ENCODE data around the gene PEMT. TPM values are rescaled to one million over a fixed set of nuclear protein-coding genes. Genes with fewer than 3 reads are reported as not detected.
A peak's percentile ranks its signal among the peaks of the same experiment; 100 is the strongest.

The PEMT gene
- total and polyA plus RNA-seq, 9 of the 15 experiments (the other 6 are each of a cell fraction or from before 2014, with no cell fraction given) = 1.4 to 36.4 (median 13.6) TPM

DNA sequence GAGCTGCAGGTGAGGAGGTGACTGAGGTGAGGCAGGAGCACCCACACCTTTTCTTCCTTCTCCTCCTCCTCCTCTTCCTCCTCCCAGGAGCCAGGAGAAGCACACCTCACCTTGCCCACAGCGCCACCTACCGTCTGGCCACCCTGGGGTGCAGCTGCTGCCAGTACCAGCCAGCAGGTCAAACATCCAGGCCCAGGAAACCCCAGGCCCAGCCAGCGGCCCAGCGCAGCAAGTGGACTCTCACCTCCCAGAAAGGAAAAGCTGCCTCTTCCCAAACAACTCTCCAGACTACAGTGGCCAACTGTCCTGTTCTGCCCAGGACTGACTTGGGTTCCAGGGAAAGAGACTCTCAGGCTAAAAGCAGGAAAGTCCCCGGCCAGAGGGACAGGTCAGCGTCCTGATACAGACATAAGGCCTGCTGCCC lies 22.7 kb downstream of the PEMT start (continued):
- TF ChIP-seq GTF2F1 (IDR thresholded peaks at IDR 0.05; ENCODE audit: low read depth, low read length) (no peak), CTBP1 (IDR thresholded peaks at IDR 0.05; ENCODE audit: borderline replicate concordance) (peak; percentile 28; the same call in 1 of the 2 replicates), KHSRP (IDR thresholded peaks at IDR 0.05) (no peak), RAD21 (CRISPR knock-in tag; conservative IDR thresholded peaks at IDR 0.05 in 1 of 2, IDR thresholded peaks at IDR 0.05 in 1 of 2) (peak; percentile 41 to 65)
- TF ChIP-seq, protein P1, sequence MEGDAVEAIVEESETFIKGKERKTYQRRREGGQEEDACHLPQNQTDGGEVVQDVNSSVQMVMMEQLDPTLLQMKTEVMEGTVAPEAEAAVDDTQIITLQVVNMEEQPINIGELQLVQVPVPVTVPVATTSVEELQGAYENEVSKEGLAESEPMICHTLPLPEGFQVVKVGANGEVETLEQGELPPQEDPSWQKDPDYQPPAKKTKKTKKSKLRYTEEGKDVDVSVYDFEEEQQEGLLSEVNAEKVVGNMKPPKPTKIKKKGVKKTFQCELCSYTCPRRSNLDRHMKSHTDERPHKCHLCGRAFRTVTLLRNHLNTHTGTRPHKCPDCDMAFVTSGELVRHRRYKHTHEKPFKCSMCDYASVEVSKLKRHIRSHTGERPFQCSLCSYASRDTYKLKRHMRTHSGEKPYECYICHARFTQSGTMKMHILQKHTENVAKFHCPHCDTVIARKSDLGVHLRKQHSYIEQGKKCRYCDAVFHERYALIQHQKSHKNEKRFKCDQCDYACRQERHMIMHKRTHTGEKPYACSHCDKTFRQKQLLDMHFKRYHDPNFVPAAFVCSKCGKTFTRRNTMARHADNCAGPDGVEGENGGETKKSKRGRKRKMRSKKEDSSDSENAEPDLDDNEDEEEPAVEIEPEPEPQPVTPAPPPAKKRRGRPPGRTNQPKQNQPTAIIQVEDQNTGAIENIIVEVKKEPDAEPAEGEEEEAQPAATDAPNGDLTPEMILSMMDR (IDR thresholded peaks at IDR 0.05 in 2 of 3, conservative IDR thresholded peaks at IDR 0.05 in 1 of 3; ENCODE audit: insufficient read depth in 2 of 3, low read depth in 1 of 3, low read length in 3 of 3) = peak; percentile 75 to 85 (median 78)

DNA sequence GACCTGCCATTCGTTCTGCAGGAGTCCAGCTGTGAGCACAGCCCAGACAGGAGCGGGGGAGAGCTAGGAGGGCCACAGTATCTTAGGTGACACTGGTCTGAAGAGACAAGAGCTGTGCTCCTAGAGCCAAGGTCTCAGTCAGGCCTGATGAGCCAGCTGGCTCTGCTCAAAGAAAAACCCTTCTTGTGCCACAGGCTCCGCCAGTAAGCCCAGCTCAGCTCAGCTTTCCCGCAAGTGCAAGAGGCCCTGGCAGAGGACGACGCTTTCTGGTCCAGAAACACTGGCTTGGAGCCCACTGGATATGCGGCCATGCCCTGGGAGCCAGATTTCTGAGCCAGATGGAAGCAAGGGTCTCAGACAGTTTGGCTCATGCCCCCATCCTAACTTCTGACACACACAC lies 23.9 kb downstream of the PEMT start:
- Histone ChIP-seq H3K4me1 (replicated peaks in 1 of 2; ENCODE audit: control insufficient read depth in 2 of 2, insufficient read depth in 2 of 2, low read length in 2 of 2) (peaks cover 0 to 4% of the 10 kb centered on the region in 2 experiments; a peak in 2 of 5 replicates), H3K9me3 (replicated peaks; ENCODE audit: control insufficient read depth, insufficient read depth, low read depth, low read length) (no peaks in the 10 kb centered on the region), H3K27ac (ENCODE audit: extremely low read depth, low read depth, low read length) (no peak overlapping the region), H3K9ac (ENCODE audit: insufficient read depth in 1 of 2, low read depth in 2 of 2, low read length in 2 of 2) (no peak overlapping the region), H3K79me2 (ENCODE audit: control insufficient read depth, insufficient read depth, low read length) (no peaks in the 10 kb centered on the region), H3K9me1 (ENCODE audit: control insufficient read depth, insufficient read depth, low read length) (no peaks in the 10 kb centered on the region), H2AFZ (ENCODE audit: low read depth, low read length) (no peak overlapping the region), H3K36me3 (ENCODE audit: control insufficient read depth, insufficient read depth, low read length) (no peaks in the 10 kb centered on the region), H3K27me3 (ENCODE audit: control insufficient read depth in 2 of 2, insufficient read depth in 2 of 2, low read length in 2 of 2) (no peaks in the 10 kb centered on the region), H3K4me2 (ENCODE audit: insufficient read depth, low read length) (no peak overlapping the region), H3K4me3 (no peak overlapping the region), H4K20me1 (replicated peaks; ENCODE audit: control insufficient read depth, insufficient read depth, low read length) (no peaks in the 10 kb centered on the region; the same call in 1 of the 2 replicates)
- intact Hi-C loops (cut with micrococcal nuclease) = loop anchor here (2.0 kb wide), 2 partner anchors 71 to 213 kb away; partner anchors contain the start of gene RASD1
- 34% methylated on average over 7 of the region's 7 CpGs for WGBS (ENCODE audit: insufficient coverage, low coverage, missing lambda C conversion rate)
- in situ Hi-C loops (cut with MboI) = no loop called here
- FAIRE-seq (no peak), DNase-seq (ENCODE audit: extremely low read depth in 1 of 4, low spot score in 3 of 4) (no peak), ATAC-seq (no peak)
- no TSS peak for BruUV-seq (replicated peaks)
- no peak for TF ChIP-seq LEF1 (IDR thresholded peaks at IDR 0.05)
- ChIA-PET CTCF (ENCODE audit: low intra/inter-chr PET ratio) (no interaction called here), POLR2A (no interaction called here)

Measured in K562 (cell line).